Measurements from ENCODE around the gene FAM83D.
"Not testable (repeated sequence)": the region's sequence is repeated elsewhere in the genome, so short reads cannot be mapped to it uniquely, and the experiment has no call there.

Gene FAM83D

GRCh38 chr20:38969708-38970107, 43.5 kb downstream of the FAM83D start:
- DNase-seq, result no peak

- no peak for DNase-seq
These were observed 44.1 kb downstream of the FAM83D start for GRCh38 chr20:38970302-38970701.

GRCh38 chr20:38973107-38973506, 46.9 kb downstream of the FAM83D start:
- no peak for DNase-seq

GRCh38 chr20:38973645-38974044, 47.4 kb downstream of the FAM83D start:
- DNase-seq, result peak; percentile 60

GRCh38 chr20:38975539-38976120, 49.4 kb downstream of the FAM83D start:
- no peak for DNase-seq

- DNase-seq, result no peak
These were observed 53.2 kb downstream of the FAM83D start for GRCh38 chr20:38979434-38979833.

- DNase-seq, result no peak
These were observed 53.6 kb downstream of the FAM83D start for GRCh38 chr20:38979842-38980241.

- no peak for DNase-seq
These were observed 56.1 kb downstream of the FAM83D start for GRCh38 chr20:38982291-38982690.

- no peak for DNase-seq
These were observed 58.8 kb downstream of the FAM83D start for GRCh38 chr20:38985060-38985459.

GRCh38 chr20:38985603-38986170, 59.5 kb downstream of the FAM83D start:
- no peak for DNase-seq

- no peak for DNase-seq
These were observed 60.4 kb downstream of the FAM83D start for GRCh38 chr20:38986663-38987062.

- no peak for DNase-seq
These were observed 61.6 kb downstream of the FAM83D start for GRCh38 chr20:38987777-38988176.

- no peak for DNase-seq
These were observed 64.5 kb downstream of the FAM83D start for GRCh38 chr20:38990728-38991127.

GRCh38 chr20:38991814-38992704, 65.8 kb downstream of the FAM83D start:
- no peak for DNase-seq

GRCh38 chr20:38995536-38996044, 69.4 kb downstream of the FAM83D start:
- DNase-seq, result no peak

GRCh38 chr20:38996866-38997265, 70.6 kb downstream of the FAM83D start:
- DNase-seq, result not testable (repeated sequence)

- DNase-seq, result no peak
These were observed 71.4 kb downstream of the FAM83D start for GRCh38 chr20:38997622-38998021.

GRCh38 chr20:38999217-38999616, 73.0 kb downstream of the FAM83D start:
- no peak for DNase-seq

GRCh38 chr20:38999965-39000910, 74.0 kb downstream of the FAM83D start:
- no peak for DNase-seq

Data from NCI-H1105 (cell line).